ENCODE data around the gene PDLIM4.

DNA sequence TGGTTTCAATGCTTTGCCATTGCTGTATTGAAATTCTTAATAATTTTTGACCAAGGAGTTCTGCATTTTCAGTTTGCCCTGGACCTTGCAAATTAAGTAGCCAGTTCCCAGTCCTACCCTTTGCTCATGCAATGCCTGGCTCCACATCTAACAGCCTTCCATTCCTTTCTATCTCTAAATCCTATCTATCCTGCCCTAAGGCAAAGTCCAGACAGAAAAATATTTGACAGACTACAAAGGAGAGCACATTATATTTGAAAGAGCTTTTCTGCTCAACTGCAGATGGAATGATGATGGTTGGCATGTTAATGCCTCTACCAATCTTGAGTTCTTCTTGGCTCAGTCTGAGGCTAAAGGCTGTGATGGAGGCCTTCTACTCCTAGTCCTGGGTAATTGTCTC, 52.2 kb downstream of the PDLIM4 start:
- no peak for TF ChIP-seq EP300 (IDR thresholded peaks at IDR 0.05)
- TF ChIP-seq, protein P1, sequence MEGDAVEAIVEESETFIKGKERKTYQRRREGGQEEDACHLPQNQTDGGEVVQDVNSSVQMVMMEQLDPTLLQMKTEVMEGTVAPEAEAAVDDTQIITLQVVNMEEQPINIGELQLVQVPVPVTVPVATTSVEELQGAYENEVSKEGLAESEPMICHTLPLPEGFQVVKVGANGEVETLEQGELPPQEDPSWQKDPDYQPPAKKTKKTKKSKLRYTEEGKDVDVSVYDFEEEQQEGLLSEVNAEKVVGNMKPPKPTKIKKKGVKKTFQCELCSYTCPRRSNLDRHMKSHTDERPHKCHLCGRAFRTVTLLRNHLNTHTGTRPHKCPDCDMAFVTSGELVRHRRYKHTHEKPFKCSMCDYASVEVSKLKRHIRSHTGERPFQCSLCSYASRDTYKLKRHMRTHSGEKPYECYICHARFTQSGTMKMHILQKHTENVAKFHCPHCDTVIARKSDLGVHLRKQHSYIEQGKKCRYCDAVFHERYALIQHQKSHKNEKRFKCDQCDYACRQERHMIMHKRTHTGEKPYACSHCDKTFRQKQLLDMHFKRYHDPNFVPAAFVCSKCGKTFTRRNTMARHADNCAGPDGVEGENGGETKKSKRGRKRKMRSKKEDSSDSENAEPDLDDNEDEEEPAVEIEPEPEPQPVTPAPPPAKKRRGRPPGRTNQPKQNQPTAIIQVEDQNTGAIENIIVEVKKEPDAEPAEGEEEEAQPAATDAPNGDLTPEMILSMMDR (IDR thresholded peaks at IDR 0.05), result no peak
- no peak for TF ChIP-seq POLR2A (IDR thresholded peaks at IDR 0.05)
